Activated CD4-positive, alpha-beta memory T cell treated with anti-CD3 and anti-CD28 coated beads for 36 hours (primary cell): ENCODE data around the gene CFAP299. TPM values are rescaled to one million over a fixed set of nuclear protein-coding genes. Genes with fewer than 3 reads are reported as not detected.

Source experiments
- total RNA-seq, 2 experiments: library from RNA; stranded (reverse); gene quantifications; one replicate each; pipeline ENCODE4 v1.2.3, GENCODE V29; 2021

Gene CFAP299
- total RNA-seq, 2 experiments from 2014 or later: not detected

Other genes starting within 250 kb of the CFAP299 start
- gene PRDM8, start 138.2 kb upstream of the CFAP299 start, total RNA-seq: 1 to 10 TPM; 3.0 to 4.3 TPM
- not detected for gene FGF5, start 69.1 kb upstream of the CFAP299 start, total RNA-seq